HepG2 (cell line): ENCODE data around the gene SYCP2L. TPM values are rescaled to one million over a fixed set of nuclear protein-coding genes. Genes with fewer than 3 reads are reported as not detected.
A peak's percentile ranks its signal among the peaks of the same experiment; 100 is the strongest.

Experiments used
- ATF5 ChIP-seq: sonication (generic); formaldehyde crosslinking; IDR thresholded peaks from 2 replicates; pipeline ENCODE4 v1.4.0; 2020; ENCODE audit warnings: mild to moderate bottlenecking, low read depth, missing genetic modification reagents
- ETV5 ChIP-seq: IDR thresholded peaks from 2 replicates; pipeline ENCODE4 v1.6.1; 2018; ENCODE audit warnings: missing biosample characterization, missing genetic modification reagents, inconsistent platforms, borderline replicate concordance
- LRRFIP1 ChIP-seq: sonication (generic); formaldehyde crosslinking; conservative IDR thresholded peaks from 2 replicates; pipeline ENCODE4 v1.4.0; 2020; ENCODE audit warnings: missing genetic modification reagents
- NFAT5 ChIP-seq: sonication (generic); formaldehyde crosslinking; IDR thresholded peaks from 2 replicates; pipeline ENCODE4 v1.4.0; 2020; ENCODE audit warnings: missing genetic modification reagents
- NR2C2 ChIP-seq: sonication (generic); formaldehyde crosslinking; IDR thresholded peaks from 2 replicates; pipeline ENCODE4 v1.4.0; 2020; ENCODE audit warnings: missing genetic modification reagents, mild to moderate bottlenecking, moderate library complexity, borderline replicate concordance
- RNF2 ChIP-seq: fragments of 450-650 bp; conservative IDR thresholded peaks from 2 replicates; pipeline ENCODE4 v1.6.1; 2016; ENCODE audit warnings: low read depth
- SP5 ChIP-seq: IDR thresholded peaks from 2 replicates; pipeline ENCODE4 v1.6.1; 2016; ENCODE audit warnings: low read depth, borderline replicate concordance
- SRSF1 ChIP-seq: fragments of 200-400 bp; formaldehyde crosslinking; optimal IDR thresholded peaks from 2 replicates; pipeline ENCODE3; 2017; ENCODE audit warnings: mild to moderate bottlenecking, low read depth, low read length, moderate library complexity
- STAT5B ChIP-seq: sonication (generic); formaldehyde crosslinking; IDR thresholded peaks from 2 replicates; pipeline ENCODE4 v1.4.0; 2020; ENCODE audit warnings: missing genetic modification reagents
- ZFP90 ChIP-seq: sonication (generic); formaldehyde crosslinking; IDR thresholded peaks from 2 replicates; pipeline ENCODE4 v1.8.0; 2022; ENCODE audit warnings: missing genetic modification reagents, mild to moderate bottlenecking, inconsistent platforms, borderline replicate concordance
- ZNF180 ChIP-seq: sonication (generic); formaldehyde crosslinking; IDR thresholded peaks from 2 replicates; pipeline ENCODE4 v1.4.0; 2020; ENCODE audit warnings: low read depth, missing genetic modification reagents, borderline replicate concordance
- ZNF333 ChIP-seq: sonication (generic); formaldehyde crosslinking; IDR thresholded peaks from 2 replicates; pipeline ENCODE4 v1.4.0; 2020; ENCODE audit warnings: mild to moderate bottlenecking, missing genetic modification reagents, borderline replicate concordance
- ZNF574 ChIP-seq: sonication (generic); formaldehyde crosslinking; IDR thresholded peaks from 2 replicates; pipeline ENCODE4 v1.4.0; 2020; ENCODE audit warnings: missing genetic modification reagents
- ZNF580 ChIP-seq: IDR thresholded peaks from 2 replicates; pipeline ENCODE4 v1.6.1; 2016; ENCODE audit warnings: low read depth, borderline replicate concordance
- ZNF629 ChIP-seq: sonication (generic); formaldehyde crosslinking; conservative IDR thresholded peaks from 2 replicates; pipeline ENCODE4 v1.5.0; 2020; ENCODE audit warnings: missing genetic modification reagents
- ZNF768 ChIP-seq: sonication (generic); formaldehyde crosslinking; IDR thresholded peaks from 2 replicates; pipeline ENCODE4 v1.4.0; 2020; ENCODE audit warnings: missing genetic modification reagents
- ZSCAN20 ChIP-seq: sonication (generic); formaldehyde crosslinking; IDR thresholded peaks from 2 replicates; pipeline ENCODE4 v1.4.0; 2020; ENCODE audit warnings: missing genetic modification reagents, mild to moderate bottlenecking, borderline replicate concordance
- polyA plus RNA-seq, 8 experiments: library from polyadenylated mRNA; depleted of rRNA in 3 of 8; stranded (reverse) in 7 of 8; unstranded in 1 of 8; fragments of >200 nt; fragmentation: Illumina TruSeq in 4 of 8; extraction: Trizol in 4 of 8; gene quantifications; 2 replicates each; pipeline versions ENCODE4 v1.2.1 to v1.2.3, GENCODE V29; 2011 to 2016; ENCODE audit warnings: low read depth in 4 of 8, missing spikeins in 1 of 8, mixed read lengths in 1 of 8; ENCODE audit not compliant: insufficient read depth in 1 of 8
- total RNA-seq, 5 experiments: library from RNA; depleted of rRNA; stranded (reverse); fragments of >200 nt; fragmentation: Illumina TruSeq; extraction: Trizol; gene quantifications; 2 replicates each; pipeline ENCODE4 v1.2.3, GENCODE V29; 2016; ENCODE audit warnings: low read depth in 1 of 5

SYCP2L gene
- total and polyA plus RNA-seq, 2 of the 13 experiments (the other 11 are each of a cell fraction or from before 2014, with no cell fraction given) = 0.22 to 0.54 TPM

GRCh38 chr6:10837995-10838793 is 48.7 kb upstream of the SYCP2L start, which contains the start of gene MAK (continued):
- TF ChIP-seq RNF2 (no peak; the same call in none of the 2 replicates), NFAT5 (CRISPR knock-in tag) (no peak), ZNF180 (CRISPR knock-in tag) (no peak), ZNF574 (CRISPR knock-in tag) (peak; percentile 43; the same call in 1 of the 2 replicates), SP5 (peak; percentile 55; the same call in 1 of the 2 replicates), ATF5 (CRISPR knock-in tag) (no peak), NR2C2 (CRISPR knock-in tag) (no peak), SRSF1 (peak; percentile 62), LRRFIP1 (CRISPR knock-in tag) (no peak), ZNF333 (no peak), ZFP90 (CRISPR knock-in tag) (peak; percentile 33; the same call in 1 of the 2 replicates), ZNF580 (CRISPR knock-in tag) (no peak), ZSCAN20 (CRISPR knock-in tag) (no peak), ETV5 (0 out of 2 replicates have a peak, but pooled peaks have one; percentile 31), STAT5B (no peak), ZNF768 (CRISPR knock-in tag) (peak; percentile 34; the same call in 1 of the 2 replicates), ZNF629 (no peak)
